Measurements from ENCODE around the gene CSTF2T.

CSTF2T gene

DNA sequence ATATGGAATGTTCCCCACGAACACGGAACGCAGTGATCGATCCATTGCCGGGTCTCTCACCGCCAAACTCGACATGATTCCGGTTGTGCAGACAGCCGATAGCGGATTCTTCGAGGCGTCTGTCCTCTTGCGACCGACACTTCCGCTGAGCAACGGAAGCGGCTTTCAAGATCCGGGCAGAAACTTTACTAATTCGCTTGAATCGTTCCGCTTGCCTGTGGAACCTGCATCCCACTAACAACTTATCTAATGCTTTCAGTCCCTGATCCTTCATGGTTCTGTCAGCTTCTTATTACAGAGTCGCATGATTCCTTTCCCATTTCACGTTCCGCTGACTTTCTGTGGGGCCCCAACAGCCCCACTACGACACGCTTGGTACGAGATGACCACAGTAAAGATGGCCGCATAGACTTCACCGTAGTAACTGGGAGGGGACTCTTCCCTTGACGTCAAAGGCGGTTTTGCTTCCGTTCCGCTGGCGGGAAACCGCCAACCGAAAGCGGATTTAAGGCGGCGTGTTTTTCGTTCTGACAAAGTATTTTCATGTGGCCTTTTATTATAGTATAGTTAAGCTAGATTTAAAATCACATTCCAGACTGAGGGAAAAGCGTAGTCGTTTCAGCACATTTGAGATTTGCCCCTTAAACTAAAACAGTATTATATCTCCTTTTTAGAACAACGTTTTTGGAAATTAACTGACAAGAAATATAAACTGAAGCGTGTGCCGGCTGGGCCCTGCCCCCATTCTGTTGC lies at the start of gene CSTF2T:
CSTF2T (minus strand) TSS at position 121 of the 753 bp plus-strand sequence; CDS start at position 75, 46 bp downstream.
- DNase-seq = peak; percentile 79 to 89

GRCh38 chr10:51748959-51749358 lies 49.6 kb upstream of the CSTF2T start:
- no peak for DNase-seq

DNA sequence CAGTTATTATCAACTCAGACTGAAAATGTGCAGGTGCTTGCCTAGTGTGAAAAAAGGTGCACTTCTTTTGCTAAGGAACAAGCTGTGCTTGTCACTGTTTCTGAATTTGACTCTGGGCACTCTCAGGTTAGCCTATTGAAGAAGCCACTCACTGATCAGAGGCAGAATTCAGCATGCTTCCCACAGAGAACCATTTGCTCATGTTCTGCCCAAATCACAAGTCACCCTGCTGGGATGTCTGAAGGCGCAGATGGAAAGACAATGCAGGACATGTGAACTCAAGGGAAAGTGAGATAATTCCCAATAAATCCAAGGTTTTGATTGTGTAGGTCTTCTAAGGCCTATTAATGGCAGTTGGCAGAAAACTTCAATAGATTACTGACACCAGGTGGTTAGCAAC lies 47.8 kb upstream of the CSTF2T start:
- DNase-seq = no peak

DNA sequence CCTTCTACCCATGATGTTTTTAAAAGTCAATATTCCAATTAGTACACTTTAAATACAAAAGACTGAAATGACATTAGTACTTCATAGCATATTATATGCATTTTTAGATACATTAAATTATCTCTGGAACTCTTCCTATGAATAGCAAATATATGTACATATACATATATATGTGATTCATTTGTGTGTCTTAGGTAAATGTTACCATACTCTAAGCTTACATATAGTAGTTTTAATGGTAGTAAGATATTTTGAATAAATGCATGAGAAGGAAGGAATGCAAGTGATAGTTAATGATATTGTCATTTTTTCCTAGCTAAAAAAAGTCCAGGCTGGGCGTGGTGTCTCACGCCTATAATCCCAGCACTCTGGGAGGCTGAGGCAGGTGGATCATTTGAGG lies 46.0 kb upstream of the CSTF2T start:
- no peak for DNase-seq

- no peak for DNase-seq
Observed at GRCh38 chr10:51744235-51745000, 45.0 kb upstream of the CSTF2T start.

- no peak for DNase-seq
Observed at GRCh38 chr10:51743146-51743545, 43.8 kb upstream of the CSTF2T start.

- DNase-seq = no peak
Observed at GRCh38 chr10:51733057-51733456, 33.7 kb upstream of the CSTF2T start.

GRCh38 chr10:51729822-51730555 lies 30.6 kb upstream of the CSTF2T start:
- no peak for DNase-seq

- no peak for DNase-seq
Observed at GRCh38 chr10:51724038-51724437, 24.6 kb upstream of the CSTF2T start.

DNA sequence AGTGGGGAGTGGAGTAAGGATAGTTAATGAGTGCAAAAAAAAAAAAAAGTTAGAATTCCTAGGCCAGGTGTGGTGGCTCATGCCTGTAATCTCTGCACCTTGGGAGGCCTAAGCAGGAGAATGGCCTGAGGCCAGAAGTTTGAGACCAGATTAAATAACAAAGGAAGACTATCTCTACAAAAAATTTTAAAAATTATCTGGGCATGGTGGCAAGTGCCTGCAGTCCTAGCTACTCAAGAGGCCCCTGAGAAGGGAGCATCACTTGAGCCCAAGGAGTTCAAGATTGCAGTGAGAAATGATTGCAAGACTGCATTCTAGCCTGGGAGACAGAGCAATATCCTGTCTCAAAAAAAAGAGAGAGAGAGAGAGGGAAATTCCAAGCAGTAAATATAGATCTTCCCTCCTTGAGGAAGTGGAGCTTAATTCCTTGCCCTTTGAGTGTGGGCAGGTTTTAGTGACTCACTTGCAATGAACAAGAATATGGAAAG lies 19.5 kb upstream of the CSTF2T start:
- no peak for DNase-seq

DNA sequence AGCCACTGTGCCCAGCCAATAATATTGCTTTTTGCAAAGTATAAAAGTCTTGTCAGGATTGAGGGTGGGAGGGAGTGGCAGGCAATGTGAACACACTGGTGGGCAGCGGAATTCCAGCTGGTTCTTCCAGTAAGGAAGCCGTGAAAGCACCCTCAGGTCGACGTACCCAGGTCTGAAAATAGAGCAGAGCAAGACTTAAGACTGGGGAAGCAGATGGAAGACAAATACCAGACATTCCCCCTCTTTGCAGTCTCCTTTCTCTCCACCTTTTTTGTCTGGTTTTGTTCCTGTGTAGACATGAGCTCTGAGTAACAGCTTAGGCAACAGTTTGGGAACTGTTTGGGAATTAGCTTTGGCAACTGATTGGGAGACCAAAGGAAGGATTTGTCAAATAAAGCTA lies 17.6 kb upstream of the CSTF2T start:
- DNase-seq = no peak

DNA sequence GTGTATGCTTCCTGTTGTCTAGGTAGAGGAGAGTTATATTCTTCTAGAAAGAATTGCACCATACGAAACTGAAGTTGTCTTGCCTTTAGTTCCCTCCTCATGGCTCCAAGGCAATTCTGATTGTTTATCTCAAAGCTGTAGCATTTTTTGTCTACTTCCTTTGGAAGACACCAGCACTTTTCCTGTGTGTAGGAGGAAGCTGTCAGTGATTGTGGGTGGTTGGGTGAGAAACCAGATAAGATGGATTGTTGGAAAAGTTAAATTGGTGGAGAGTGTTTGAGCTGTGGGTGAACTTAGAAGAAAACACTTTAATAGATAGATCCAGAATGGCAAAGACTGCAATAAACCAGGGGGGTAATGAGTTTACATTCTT lies 12.1 kb upstream of the CSTF2T start:
- no peak for DNase-seq

DNA sequence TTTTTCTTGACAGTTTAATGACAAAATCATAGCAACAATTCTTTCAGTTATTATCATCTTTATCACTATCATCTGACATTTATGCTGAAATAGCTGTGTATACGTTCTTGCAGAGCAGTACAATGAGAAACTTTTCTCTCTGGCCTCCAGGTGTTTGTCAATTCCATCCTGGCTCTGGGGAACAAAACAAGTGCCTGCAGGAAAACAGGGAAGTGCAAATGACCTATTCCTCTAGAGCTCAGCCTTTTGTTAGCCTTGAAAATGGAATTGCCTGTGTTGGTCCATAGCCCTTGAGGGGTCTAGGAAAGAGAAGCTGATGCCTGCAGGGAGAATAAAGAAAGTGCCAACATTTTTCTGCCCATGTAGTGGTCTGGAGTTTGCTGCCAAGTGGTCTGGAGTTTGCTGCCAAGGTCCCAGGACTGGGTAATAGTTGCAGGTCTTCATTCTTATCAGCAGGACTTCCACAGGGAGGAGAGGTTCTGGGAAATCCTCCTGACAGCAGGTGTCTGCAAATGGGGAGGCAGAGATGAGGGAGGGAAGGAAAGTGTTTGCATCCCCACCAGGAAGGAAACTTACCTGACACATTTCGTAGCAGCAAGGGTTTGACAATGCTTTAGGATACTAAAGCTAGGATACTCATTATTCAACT lies 10.1 kb upstream of the CSTF2T start:
- DNase-seq = no peak

DNA sequence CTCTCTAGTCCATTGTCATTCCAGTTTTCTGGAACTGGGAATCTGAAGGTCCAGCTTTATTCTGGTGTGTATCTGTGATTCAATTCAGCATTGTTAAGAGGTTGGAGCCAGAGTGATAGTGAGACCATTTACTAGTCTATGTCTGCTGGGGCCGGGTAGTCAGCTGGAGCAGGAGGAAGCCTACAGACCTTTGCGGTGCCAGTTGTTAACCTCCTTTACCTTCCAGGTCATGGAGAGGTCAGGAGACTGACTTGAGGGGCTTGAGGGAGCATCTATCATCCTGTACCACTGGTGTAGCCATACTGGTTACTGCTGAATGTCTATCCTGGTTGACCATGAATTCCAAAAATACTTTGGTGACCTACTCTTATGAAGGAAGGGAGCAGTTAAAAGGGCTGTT lies 9.2 kb upstream of the CSTF2T start:
- DNase-seq = no peak

GRCh38 chr10:51707821-51708424 lies 8.5 kb upstream of the CSTF2T start:
- DNase-seq = no peak

- DNase-seq = no peak
Observed at GRCh38 chr10:51707392-51707791, 8.0 kb upstream of the CSTF2T start.

GRCh38 chr10:51706225-51706624 lies 6.8 kb upstream of the CSTF2T start:
- no peak for DNase-seq

GRCh38 chr10:51705774-51706173 lies 6.4 kb upstream of the CSTF2T start:
- DNase-seq = no peak

DNA sequence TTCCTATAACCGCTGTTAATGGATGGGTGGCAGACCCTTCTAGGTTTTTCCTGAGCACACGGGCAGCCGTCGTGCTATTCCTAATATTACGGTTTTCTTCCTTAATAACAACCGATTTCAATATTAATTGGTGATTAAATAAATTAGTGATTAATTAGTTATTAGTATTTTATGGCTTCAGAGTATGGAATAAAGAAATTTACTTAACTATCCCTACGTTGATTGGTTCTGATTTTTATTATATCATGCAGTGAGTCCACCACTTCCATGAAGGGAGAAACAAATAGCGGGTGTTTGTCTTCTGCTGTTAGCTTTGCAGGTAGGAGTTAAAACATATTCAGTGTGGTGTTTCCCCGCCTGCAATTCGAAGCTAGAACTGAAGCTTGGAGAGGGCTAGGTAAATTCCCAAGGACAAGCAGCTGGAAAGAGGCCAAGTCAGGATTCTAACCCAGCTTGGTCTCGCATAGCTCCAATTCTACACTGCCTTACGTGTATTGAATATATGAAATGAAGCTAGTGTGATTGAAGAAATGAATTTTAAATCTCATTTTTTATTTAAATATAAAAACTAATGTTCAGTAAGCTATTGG lies 928 bp upstream of the CSTF2T start:
- DNase-seq = peak in 1 of 2 experiments; percentile 12

DNA sequence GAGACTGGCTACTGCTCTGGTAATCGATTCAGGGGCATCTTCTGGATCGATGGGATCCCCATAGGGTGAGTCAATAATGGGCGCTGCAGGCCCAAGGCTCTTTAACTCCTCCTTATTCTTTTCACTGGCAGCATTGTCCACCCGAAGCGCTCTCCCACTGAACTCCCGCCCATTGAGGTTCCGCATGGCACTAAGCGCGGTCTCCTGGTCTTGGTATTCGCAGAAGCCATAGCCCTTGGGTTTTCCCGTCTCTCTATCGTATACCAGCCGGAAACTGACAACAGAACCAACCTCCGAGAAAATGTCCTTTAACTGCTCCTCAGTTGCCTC lies 285 bp downstream of the CSTF2T start:
- DNase-seq = no peak

DNA sequence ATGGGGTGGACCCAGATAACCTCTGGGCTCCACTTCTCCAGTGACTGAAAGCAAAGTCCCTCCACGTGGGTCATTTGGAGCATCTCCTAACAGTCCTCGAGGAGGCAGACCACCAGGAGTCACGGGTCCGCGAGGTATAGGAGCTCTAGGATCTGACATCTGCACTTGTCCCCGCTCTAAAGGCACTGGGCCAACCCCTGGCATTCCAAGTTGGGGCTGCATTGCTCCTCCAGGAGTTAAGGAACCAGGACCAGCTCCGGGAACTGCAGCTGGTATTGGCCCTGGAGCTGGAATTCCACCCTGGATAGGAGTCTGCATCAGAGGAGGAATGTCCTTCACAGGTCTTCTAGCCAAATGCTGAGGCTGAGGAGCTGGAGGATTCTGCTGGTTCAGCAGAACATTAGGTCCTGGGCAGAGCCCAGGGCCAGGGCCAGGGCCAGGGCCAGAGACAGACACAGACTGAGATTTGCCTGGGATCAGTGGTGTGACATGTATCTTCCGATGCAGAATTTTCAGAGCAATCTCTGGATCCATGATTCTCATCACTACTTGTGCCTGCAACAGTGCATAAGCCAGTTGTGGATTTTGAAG lies 827 bp downstream of the CSTF2T start:
- no peak for DNase-seq

GRCh38 chr10:51696251-51696650 lies 3.1 kb downstream of the CSTF2T start:
- DNase-seq = no peak
